HG03095 (cell line): ENCODE measurements around the gene ATL1.
"Not testable (repeated sequence)": the region's sequence is repeated elsewhere in the genome, so short reads cannot be mapped to it uniquely, and the experiment has no call there.

ENCODE experiments used
- ATAC-seq: cut with Tn5 transposase; IDR thresholded peaks from one replicate; pipeline ENCODE4 v1.9.1; 2021; ENCODE audit warnings: moderate library complexity; ENCODE audit not compliant: unreplicated experiment

Gene ATL1

DNA sequence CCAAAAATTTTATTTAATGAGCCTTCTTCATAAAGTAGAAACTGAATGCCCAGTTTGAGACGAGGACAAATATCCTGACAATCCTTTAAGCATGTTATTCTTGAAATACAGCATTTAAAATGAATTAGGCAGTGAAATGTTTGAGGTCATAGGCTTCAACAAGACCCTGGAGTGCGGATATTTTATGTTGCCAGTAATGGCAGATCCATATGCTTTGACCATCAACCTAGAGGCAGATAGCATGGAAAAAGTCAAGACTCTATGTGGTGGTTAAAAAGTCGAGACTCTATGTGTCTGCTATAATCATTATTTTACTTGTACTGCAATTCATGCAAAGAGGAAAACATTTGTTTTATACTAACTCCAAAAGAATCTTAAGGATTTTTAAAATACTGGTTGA, 25.5 kb upstream of the ATL1 start:
- ATAC-seq = no peak

DNA sequence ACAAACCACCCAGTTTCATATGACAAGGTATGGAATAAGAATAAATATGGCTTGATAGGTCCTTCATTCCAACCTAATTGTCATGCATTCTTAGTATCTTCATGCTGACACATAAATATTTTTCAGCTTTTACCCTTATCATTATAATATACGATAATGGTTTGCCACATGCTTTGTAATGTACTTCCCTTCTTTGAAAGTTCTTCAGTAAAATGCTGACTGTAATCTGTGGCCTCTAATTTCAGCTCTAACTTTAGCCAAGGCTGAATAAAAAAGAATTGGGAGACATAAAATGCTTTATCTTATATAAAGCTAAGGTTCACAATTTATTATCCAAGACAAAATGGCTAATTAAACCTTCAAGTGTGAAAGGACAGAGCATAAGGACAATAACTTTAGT, 24.9 kb upstream of the ATL1 start:
- no peak for ATAC-seq

DNA sequence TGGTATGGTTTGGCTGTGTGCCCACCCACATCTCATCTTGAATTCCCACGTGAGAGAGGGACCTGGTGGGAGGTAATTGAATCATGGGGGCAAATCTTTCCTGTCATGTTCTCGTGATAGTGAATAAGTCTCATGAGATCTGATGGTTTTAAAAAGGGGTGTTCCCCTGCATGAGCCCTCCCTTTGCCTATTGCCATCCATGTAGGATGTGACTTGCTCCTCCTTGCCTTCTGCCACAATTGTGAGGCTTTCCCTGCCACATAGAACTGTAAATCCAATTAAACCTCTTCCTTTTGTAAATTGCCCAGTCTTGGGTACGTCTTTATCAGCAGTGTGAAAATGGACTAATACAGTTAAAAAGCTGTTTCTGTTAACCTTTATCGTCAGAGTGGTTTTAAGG, 21.9 kb upstream of the ATL1 start:
- not testable (repeated sequence) for ATAC-seq

DNA sequence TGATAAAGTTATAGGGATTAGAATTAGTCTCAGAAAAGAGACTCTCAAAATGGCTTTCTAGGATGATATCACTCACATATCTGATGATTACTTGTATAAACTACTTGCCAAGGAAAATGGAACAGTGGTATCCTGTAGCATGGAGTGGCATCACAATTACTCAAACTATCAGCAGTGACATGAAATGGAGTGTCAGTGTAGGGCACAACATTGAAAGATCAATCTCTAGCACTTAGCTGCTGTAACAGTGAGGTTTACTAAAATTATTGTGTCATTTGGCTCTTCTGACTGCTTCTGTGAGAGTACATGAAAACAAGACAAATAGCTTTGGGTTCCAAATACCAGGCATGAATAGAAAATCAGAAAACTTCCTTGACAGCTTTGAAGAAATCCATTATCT, 20.9 kb upstream of the ATL1 start:
- ATAC-seq = no peak

DNA sequence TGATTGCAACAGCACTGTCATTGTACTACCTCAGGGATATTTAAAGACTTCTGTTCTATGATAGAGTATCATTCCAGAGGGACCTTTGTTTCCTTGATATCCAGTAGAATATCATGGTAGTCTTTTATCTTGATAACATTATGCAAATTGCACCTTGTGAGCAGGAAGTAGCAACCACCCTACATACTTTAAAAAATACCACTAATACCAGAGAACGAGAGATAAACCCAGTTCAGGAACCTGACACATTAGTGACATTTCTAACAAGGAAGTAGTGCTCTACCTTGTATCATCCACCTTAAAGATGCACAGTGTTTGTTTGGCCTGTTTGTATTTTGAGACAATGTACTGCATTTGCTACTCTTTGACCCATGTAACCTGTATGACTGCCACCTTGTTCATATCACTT, 18.8 kb upstream of the ATL1 start:
- ATAC-seq = no peak

DNA sequence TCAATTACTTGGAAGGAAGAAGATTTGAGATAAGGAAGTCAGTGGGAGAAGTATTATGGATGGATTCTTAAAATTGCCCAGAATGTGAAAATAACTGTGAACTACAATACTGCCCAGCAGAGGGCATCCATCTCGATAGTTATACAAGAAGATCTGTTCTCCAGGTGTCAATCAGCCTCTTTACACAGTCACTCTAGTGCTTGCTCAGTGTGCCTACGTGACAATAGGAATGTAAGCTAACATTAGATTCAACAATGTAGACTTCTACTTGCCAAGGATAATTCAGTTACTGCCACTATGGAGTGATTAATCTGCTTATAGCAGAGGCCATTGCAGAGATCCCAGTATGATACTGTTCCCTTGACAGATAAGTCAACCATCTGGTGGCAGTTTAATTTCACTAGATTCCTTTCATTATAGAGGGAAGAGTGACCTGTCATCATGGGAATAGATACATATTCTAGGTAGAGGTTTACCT, 17.0 kb upstream of the ATL1 start:
- peak; percentile 66 for ATAC-seq

DNA sequence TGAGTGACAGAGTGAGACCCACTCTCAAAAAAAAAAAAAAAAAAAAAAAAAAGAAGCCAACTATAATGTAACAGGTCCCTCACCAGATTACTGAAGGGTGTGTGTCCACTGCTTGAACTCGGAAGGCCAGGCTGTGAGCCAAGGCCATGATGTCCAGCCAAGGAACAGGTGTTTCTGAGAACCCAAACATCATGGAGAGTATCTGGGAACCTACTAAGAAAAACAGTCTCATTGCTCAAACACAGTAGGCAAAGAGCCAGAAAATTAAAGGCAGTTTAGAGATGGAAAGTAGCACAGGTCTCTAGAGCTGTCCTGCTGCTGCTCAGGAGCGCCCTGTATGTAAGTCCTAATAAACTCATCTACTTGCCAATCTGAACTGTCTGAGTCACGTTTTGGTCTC, 15.0 kb upstream of the ATL1 start:
- ATAC-seq = no peak

DNA sequence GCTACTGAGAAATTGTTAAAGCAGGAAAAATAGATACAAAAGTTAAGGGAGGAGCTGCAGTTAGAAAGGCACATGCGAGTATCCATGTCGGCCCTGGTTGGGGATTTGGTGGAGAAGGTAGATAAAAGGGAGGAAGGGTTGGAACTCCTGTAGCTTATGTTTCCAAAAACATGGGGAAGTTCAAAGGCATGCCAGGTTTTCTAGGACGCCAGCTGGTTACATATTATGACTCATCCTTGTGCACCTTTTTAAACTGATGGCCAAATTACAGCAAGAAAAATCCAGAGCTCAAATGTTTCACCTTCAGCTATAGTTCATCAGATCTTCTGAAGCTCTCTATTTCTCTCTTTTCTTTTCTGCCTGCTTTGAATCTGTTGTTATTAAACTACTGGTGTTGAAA, 14.3 kb upstream of the ATL1 start:
- ATAC-seq = no peak

DNA sequence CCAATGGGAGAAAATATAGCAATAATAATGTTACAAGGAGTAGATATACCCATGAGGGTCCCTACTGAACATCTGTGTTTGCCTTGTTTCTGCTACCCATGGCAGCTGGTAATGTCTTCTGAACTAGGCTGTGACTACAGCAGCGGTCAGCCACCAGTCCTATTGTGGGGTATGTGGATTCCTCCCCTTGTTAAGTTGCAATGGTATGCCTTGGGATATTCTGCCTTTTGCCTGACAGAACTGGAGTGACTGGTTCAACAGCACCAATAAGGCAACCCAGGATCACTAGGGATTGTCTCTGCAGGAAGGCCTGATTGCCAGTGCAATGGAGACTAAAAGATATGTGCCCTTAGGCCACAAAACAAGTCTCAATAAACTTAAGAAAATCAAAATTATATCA, 9.7 kb upstream of the ATL1 start:
- ATAC-seq = no peak

DNA sequence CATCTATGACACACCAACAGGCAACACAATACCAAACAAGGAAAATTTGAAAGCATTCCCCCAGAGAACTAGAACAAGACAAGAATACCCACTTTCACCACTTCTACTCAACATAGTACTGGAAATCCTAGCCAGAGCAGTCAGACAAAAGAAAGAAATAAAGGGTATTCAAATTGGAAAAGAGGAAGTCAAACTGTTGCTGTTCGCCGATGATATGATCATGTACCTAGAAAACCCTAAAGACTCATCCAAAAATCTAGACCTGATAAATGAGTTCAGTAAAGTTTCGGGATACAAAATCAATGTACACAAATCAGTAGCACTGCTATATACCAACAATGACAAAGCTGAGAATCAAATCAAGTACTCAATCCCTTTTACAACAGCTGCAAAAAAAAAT, 8.1 kb upstream of the ATL1 start:
- no peak for ATAC-seq

DNA sequence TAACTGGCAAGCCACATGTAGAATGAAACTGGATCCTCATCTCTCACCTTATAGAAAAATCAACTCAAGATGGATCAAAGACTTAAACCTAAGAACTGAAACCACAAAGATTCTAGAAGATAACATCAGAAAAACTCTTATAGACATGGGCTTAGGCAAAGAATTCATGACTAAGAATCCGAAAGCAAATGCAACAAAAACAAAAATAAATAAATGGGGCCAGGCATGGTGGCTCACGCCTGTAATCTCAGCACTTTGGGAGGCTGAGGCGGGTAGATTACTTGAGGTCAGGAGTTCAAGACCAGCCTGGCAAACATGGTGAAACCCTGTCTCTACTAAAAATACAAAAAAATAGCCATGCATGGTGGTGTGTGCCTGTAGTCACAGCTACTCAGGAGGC, 7.1 kb upstream of the ATL1 start:
- not testable (repeated sequence) for ATAC-seq

DNA sequence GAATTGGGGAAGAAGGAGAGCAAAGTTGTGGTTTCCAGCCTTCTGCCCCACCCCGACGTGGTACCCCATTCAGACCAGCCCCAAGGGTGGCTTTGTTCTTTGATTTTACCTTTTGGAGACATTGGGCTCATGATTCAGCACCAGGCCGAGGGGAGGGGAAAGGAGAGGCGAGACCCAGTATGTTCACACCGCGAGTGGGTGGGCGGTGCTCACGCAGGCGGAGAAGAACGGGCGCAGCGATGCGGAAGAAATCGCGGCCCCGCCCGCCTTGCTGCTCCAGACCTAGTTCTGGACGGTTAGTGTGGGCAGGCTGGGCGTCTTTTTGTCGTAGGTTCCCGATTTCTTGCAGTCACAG, 963 bp downstream of the ATL1 start:
- ATAC-seq = no peak

DNA sequence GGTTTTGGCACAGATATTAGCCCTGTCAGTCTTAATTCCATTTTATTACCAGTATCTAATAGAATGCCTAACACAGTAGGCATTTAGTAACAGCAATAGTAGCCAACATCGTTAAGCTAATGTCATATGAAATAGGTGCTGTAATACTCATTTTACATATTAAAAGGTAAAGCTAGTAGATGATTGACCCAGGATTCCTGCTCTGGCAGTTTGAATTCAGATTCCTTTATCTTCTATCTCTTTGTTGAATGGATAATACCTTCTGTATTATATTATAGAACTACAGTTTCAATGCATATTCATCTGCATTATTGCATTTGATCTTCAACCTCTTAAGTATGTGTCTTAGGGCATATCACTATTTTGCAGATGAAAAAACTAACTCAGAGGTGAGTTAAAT, 2.9 kb downstream of the ATL1 start:
- no peak for ATAC-seq

DNA sequence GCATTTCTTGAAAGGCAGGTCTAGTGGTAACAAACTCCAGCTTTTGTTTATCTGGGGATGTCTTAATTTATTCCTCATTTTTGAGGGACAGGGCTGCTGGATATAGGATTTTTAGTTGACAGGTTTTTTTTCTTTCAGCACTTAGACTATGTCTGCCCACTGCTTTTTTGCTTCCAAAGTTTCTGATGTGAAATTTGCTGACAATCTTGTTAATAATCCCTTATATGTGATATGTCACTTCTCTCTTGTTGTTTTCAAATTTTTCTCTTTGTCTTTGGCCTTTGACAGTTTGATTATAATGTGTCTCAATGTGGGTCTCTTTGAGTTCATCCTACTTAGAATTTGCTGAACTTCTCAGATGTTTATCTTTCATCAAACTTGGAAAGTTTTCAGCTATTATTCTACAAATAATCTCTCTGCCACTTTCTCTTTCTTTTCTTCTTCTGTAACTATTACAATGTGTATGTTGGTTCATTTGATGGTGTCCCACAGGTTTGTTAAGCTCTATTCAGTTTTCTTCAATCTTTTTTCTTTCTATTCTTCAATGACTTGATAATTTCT, 9.8 kb downstream of the ATL1 start:
- no peak for ATAC-seq

DNA sequence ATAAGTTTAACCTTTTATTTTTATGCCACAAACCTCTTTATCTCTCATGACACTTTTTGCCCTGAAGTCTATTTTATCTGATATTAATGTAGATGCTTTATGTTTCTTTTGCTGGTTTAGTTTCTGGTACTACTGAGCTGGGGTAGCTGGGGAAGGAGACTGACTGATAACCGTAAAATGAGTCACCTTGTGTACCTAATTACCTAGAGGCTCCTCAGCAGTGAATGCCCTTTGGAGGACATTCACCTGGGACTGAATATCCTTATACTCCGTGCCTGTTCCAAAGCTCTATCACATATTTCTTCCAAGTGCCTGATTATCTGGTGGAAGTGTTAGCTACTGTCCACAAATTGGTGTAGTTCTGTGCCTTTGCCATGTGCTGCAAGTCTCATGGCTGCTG, 13.9 kb downstream of the ATL1 start:
- no peak for ATAC-seq

DNA sequence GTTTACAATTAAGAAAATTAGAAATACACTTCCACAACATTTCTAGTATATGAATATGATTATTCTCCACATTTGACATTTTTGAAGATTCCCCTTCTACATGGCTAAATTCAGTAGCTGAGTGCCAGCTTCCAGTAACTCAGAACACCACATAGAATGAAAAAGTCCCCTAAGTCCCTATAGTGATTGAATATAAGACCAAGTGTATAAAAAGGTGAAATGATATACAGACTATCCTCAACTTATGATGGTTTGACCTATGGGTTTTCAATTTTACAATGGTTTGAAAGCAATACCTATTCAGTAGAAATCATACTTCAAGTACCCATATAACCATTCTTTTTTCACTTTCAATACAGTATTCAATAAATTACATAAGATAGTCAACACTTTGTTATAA, 15.8 kb downstream of the ATL1 start:
- ATAC-seq = no peak

DNA sequence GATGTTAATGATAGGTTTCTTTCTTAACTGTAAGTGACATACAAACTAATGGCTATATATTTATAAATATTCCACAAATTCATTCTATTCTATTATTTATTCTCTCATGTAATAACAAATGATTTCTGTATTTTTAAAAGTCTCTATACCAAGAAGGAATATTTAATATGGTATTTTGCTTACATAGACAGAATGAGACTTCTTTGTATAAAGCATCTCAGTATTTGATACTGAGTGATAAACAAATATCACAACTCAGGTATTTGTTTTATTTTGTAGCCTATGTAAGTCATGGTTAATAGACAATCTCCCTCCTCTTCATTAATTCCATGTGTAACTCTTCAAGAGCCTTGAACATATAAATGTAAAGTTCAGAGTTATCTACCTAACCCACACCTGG, 18.0 kb downstream of the ATL1 start:
- no peak for ATAC-seq

DNA sequence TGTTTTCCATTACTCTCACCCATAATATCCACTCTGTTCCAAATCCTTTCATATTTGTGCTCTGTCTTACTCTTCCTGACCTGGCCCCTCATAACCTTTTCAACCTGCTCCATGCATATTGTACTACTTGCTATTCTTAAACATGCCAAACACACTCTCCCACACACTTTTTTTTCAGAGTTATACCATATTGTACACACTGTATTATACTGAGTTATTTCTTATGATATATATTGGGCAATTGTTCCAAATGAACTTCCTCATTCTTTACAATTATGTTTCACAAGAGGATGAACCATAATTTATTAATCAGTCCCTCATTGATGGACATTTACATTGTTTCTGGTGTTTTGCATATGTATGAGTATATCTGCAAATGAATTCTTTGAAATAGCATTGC, 18.5 kb downstream of the ATL1 start:
- ATAC-seq = no peak

DNA sequence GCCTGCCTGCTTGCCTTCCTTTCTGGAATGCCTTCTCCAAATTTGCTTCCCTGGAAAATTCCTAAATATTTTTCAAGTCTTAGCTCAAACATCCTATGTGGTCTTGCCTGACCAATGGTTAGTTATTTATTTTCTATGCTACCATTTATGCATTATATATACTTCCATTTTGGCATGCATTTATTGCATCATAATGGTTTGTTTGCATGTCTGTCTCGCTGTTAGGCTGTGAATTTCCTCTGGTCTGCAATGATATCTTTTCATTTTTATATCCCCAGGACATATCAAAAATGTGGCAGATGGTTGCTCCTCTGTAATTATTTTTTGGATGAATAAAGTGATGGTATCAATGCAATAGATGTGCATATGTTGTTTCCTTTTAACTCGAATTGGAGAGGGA, 30.5 kb downstream of the ATL1 start:
- no peak for ATAC-seq

DNA sequence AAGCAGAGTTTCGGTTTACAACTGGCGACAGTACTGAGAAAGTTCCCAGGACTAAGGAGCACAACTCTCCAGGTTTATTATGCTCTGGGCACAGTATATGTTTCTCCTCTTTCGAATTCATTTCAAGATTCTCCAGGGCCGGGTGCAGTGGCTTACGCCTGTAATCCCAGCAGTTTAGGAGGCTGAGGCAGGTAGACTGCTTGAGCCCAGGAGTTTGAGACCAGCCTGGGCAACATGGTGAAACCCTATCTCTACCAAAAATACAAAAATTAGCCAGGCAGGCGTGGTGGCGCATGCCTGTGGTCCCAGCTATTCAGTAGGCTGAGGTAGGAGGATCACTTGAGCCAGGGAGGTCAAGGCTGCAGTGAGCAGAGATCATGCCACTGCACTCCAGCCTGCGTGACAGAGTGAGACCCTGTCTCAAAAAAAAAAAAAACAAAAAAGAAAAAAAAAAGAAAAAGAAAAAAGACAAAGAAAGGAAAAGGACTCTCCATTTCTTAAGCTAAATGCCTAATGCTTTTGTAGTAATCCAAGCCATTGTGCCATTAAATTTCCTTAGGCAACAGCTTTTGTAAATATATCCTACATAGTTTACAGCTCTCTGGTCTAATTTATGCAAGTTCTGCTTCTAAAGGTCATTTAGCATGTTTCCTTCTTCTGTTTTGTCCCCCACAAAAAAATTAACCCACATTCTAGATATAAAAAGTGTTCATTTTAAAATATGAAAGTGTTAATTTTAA, 34.8 kb downstream of the ATL1 start:
- no peak for ATAC-seq

DNA sequence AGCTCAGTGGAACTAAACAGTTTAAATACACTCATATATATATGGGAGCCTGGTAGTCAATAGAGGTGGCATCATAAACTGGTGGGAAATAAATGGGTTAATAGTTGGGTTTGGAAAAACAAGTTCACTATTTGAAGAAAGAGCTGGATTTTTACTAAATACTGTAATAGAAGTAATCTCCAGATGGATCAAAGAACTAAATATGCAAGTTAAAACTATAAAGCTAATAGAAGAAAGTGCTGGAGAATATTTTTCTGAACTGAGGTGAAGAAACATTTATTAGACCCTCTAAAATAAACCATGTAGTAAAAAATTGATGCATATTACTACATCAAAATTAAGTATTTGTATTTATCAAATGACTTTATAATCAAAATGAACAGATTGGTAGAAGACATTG, 38.8 kb downstream of the ATL1 start:
- ATAC-seq = no peak

DNA sequence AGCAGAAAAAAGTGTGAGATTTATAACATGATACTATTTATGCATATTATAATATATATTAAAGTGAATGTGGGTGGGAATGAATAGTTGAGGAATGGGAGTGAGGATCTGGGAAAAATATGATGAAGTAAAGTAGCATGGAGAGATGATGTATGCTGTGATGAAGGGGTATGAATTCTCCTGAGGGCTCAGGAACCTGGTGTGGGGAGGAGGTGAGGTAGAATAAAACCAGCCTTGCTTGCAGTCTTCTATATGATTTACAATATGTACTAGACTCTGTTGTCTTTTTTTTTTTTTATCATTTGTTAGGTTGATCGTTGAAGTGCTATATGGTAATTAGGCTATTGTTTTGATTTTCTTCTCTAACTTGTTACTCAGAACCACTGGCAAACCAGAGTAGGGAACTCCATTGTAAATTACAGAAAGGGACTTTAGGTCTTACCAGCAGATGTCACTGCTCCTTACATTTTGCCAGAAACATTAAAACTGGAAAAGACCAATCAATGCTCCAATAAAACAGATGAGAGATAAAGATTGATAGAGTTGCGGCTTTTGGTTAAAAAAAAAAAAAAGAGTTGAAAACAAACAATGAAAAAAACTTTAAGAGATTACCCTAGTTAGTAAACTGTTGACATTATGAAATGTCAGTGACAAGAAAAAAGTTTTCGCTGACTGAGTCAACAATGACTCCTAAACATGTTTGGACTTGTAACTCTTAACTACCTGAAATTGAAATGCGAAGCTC, 39.9 kb downstream of the ATL1 start:
- no peak for ATAC-seq
